ENCODE data around the gene RNU6-9. TPM values are rescaled to one million over a fixed set of nuclear protein-coding genes. Genes with fewer than 3 reads are reported as not detected.

RNU6-9 gene
- total RNA-seq, result not detected in 2 replicates

DNA sequence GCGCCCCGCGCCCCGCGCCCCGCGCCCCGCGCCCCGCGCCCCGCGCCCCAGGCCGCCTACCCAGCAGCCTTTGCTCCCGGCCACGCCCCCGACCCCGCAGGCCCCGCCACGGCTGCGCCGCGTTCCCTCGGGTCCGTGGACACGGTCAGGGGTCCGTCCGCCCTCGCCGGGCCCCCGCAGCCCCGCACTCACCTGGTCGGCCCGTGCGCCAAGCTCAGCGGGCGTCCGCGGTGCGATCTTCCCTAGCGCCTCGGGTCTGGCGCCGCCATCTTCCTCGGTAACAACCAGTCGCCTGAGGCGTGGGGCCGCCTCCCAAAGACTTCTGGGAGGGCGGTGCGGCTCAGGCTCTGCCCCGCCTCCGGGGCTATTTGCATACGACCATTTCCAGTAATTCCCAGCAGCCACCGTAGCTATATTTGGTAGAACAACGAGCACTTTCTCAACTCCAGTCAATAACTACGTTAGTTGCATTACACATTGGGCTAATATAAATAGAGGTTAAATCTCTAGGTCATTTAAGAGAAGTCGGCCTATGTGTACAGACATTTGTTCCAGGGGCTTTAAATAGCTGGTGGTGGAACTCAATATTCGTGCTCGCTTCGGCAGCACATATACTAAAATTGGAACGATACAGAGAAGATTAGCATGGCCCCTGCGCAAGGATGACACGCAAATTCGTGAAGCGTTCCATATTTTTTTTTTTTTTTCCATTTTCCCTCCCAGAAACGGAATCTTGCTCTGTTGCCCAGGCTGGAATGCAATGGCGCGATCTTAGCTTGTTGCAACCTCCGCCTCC, at the start of gene RNU6-9, which contains the start of gene MED16:
TSS of gene RNU6-9 (plus strand) at position 591 of the 796 bp plus-strand sequence.
TSS of gene MED16 (minus strand) at position 294 of the 796 bp plus-strand sequence. CDS start 2,056 bp downstream, outside the sequence.
- Histone ChIP-seq H3K4me2 (ENCODE audit: insufficient read depth, low read length) (peak within 1 kb of the TSS; percentile 83), H3K27ac (ENCODE audit: low read depth, low read length) (peak within 1 kb of the TSS; percentile 93), H3K4me1 (ENCODE audit: insufficient read depth, low read length) (peaks cover 5% of the 10 kb centered on the region), H2AFZ (ENCODE audit: low read length) (peak within 1 kb of the TSS; percentile 88), H3K9me3 (ENCODE audit: low read depth, low read length) (no peaks in the 10 kb centered on the region), H4K20me1 (ENCODE audit: insufficient read depth, low read length) (peaks cover 4% of the 10 kb centered on the region), H3K79me2 (ENCODE audit: insufficient read depth, low read length) (peaks cover 25% of the 10 kb centered on the region), H3K27me3 (ENCODE audit: insufficient read depth, low read length) (no peaks in the 10 kb centered on the region), H3K36me3 (ENCODE audit: insufficient read depth, low read length) (peaks cover 8% of the 10 kb centered on the region), H3K4me3 (ENCODE audit: insufficient read depth, low read length) (peak within 1 kb of the TSS; percentile 96)
- peak; percentile 100 for DNase-seq (ENCODE audit: insufficient read length, low spot score, missing footprints)
- TF ChIP-seq, protein P1, sequence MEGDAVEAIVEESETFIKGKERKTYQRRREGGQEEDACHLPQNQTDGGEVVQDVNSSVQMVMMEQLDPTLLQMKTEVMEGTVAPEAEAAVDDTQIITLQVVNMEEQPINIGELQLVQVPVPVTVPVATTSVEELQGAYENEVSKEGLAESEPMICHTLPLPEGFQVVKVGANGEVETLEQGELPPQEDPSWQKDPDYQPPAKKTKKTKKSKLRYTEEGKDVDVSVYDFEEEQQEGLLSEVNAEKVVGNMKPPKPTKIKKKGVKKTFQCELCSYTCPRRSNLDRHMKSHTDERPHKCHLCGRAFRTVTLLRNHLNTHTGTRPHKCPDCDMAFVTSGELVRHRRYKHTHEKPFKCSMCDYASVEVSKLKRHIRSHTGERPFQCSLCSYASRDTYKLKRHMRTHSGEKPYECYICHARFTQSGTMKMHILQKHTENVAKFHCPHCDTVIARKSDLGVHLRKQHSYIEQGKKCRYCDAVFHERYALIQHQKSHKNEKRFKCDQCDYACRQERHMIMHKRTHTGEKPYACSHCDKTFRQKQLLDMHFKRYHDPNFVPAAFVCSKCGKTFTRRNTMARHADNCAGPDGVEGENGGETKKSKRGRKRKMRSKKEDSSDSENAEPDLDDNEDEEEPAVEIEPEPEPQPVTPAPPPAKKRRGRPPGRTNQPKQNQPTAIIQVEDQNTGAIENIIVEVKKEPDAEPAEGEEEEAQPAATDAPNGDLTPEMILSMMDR (IDR thresholded peaks at IDR 0.05; ENCODE audit: extremely low read depth, low read depth, low read length), result no peak

DNA sequence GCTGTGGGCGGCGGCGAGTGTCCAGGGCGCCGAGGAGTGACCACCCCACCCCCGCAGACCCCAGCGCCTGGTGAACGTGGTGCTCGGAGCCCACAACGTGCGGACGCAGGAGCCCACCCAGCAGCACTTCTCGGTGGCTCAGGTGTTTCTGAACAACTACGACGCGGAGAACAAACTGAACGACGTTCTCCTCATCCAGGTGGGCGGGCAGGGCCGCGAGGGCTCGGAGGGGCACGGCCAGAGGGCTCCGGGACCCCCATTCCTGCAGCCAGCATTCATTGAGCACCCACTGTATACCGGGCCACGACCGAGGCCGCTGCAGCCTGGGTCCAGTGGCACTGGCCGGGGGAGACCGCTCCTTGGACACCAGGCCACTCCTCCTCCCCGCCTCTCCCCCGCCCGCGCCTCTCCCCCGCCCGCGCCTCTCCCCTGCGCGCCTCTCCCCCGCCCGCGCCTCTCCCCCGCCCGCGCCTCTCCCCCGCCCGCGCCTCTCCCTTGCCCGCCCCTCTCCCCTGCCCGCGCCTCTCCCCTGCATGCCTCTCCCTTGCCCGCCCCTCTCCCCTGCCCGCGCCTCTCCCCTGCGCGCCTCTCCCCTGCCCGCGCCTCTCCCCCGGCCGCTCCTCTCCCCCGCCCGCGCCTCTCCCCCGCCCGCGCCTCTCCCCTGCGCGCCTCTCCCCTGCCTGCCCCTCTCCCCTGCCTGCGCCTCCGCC, 49.3 kb upstream of the RNU6-9 start:
- Histone ChIP-seq H3K4me3 (ENCODE audit: insufficient read depth, low read length) (no peak overlapping the region), H3K79me2 (ENCODE audit: insufficient read depth, low read length) (no peaks in the 10 kb centered on the region), H3K36me3 (ENCODE audit: insufficient read depth, low read length) (no peaks in the 10 kb centered on the region), H2AFZ (ENCODE audit: low read length) (no peak overlapping the region), H3K4me2 (ENCODE audit: insufficient read depth, low read length) (no peak overlapping the region), H3K4me1 (ENCODE audit: insufficient read depth, low read length) (peaks cover 3% of the 10 kb centered on the region), H3K27me3 (ENCODE audit: insufficient read depth, low read length) (peaks cover 37% of the 10 kb centered on the region), H3K27ac (ENCODE audit: low read depth, low read length) (no peak overlapping the region), H3K9me3 (ENCODE audit: low read depth, low read length) (no peaks in the 10 kb centered on the region), H4K20me1 (ENCODE audit: insufficient read depth, low read length) (no peaks in the 10 kb centered on the region)
- DNase-seq (ENCODE audit: insufficient read length, low spot score, missing footprints), result no peak
- TF ChIP-seq, protein P1 (IDR thresholded peaks at IDR 0.05; ENCODE audit: extremely low read depth, low read depth, low read length), result no peak

DNA sequence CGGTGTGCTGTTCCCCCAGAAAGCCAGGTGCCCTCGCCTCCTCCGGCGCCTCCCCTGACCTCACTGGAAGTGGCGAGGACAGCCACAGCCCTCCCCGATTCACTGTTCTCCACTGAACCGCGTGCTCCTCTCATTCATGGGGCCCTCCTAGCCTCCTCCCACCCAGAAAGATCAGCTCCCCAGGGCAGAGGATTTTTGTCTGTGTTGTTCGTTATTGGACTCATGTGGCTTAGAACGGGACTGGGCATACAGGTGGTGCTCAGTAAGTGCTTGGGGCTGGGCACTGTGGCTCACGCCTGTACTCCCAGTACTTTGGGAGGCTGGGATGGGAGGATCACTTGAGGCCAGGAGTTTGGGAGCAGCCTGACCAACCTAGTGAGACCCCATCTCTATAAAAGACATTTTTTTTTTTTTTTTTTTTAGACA, 48.7 kb upstream of the RNU6-9 start:
- Histone ChIP-seq H2AFZ (ENCODE audit: low read length) (no peak overlapping the region), H3K9me3 (ENCODE audit: low read depth, low read length) (no peaks in the 10 kb centered on the region), H3K4me1 (ENCODE audit: insufficient read depth, low read length) (peaks cover 3% of the 10 kb centered on the region), H3K79me2 (ENCODE audit: insufficient read depth, low read length) (no peaks in the 10 kb centered on the region), H3K4me3 (ENCODE audit: insufficient read depth, low read length) (no peak overlapping the region), H3K27me3 (ENCODE audit: insufficient read depth, low read length) (peaks cover 37% of the 10 kb centered on the region), H3K4me2 (ENCODE audit: insufficient read depth, low read length) (no peak overlapping the region), H3K36me3 (ENCODE audit: insufficient read depth, low read length) (no peaks in the 10 kb centered on the region), H4K20me1 (ENCODE audit: insufficient read depth, low read length) (no peaks in the 10 kb centered on the region), H3K27ac (ENCODE audit: low read depth, low read length) (no peak overlapping the region)
- DNase-seq (ENCODE audit: insufficient read length, low spot score, missing footprints), result no peak
- TF ChIP-seq, protein P1 (IDR thresholded peaks at IDR 0.05; ENCODE audit: extremely low read depth, low read depth, low read length), result no peak

Measured in osteoblast (primary cell).